SK-N-SH treated with all-trans-retinoic acid at 6 μM for 48 hours (cell line): ENCODE results near the gene PLD2.

Source experiments
- ATAC-seq: fragments of 200-7000 bp; cut with Tn5 transposase; 3 replicates; pipeline ENCODE4 v1.9.1; 2020; ENCODE audit warnings: mild to moderate bottlenecking, moderate library complexity
- ARNTL ChIP-seq: fragments of 450-650 bp; formaldehyde crosslinking; IDR thresholded peaks from 2 replicates; pipeline ENCODE4 v1.5.0; 2020; ENCODE audit warnings: low read depth, mild to moderate bottlenecking, moderate library complexity, borderline replicate concordance
- BACH2 ChIP-seq: fragments of 250-450 bp; sonication (Bioruptor Pico); IDR thresholded peaks from 2 replicates; pipeline ENCODE4 v1.9.0; 2021; ENCODE audit warnings: mild to moderate bottlenecking, borderline replicate concordance
- CREB5 ChIP-seq: fragments of 250-450 bp; sonication (Bioruptor Pico); IDR thresholded peaks from 2 replicates; pipeline ENCODE4 v1.5.1; 2020; ENCODE audit warnings: low read depth, mild to moderate bottlenecking, moderate library complexity
- CSDC2 ChIP-seq: fragments of 250-450 bp; sonication (Bioruptor Pico); IDR thresholded peaks from 2 replicates; pipeline ENCODE4 v1.5.0; 2020; ENCODE audit warnings: mild to moderate bottlenecking, moderate library complexity
- CSRNP3 ChIP-seq: fragments of 250-450 bp; sonication (Bioruptor Pico); IDR thresholded peaks from 2 replicates; pipeline ENCODE4 v1.5.1; 2021; ENCODE audit warnings: mild to moderate bottlenecking, moderate library complexity
- ESRRG ChIP-seq: fragments of 250-450 bp; sonication (Bioruptor Pico); IDR thresholded peaks from 2 replicates; pipeline ENCODE4 v1.6.1; 2021; ENCODE audit warnings: mild to moderate bottlenecking
- GLIS3 ChIP-seq: fragments of 250-450 bp; sonication (Bioruptor Pico); IDR thresholded peaks from 2 replicates; pipeline ENCODE4 v1.5.0; 2020; ENCODE audit warnings: mild to moderate bottlenecking, moderate library complexity
- OSR1 ChIP-seq: fragments of 250-450 bp; sonication (Bioruptor Pico); IDR thresholded peaks from 2 replicates; pipeline ENCODE4 v1.8.0; 2022; ENCODE audit warnings: moderate library complexity, mild to moderate bottlenecking, inconsistent platforms
- PATZ1 ChIP-seq: fragments of 250-450 bp; sonication (Bioruptor Pico); IDR thresholded peaks from 2 replicates; pipeline ENCODE4 v1.8.0; 2020; ENCODE audit warnings: mild to moderate bottlenecking, moderate library complexity, borderline replicate concordance
- PPARA ChIP-seq: fragments of 250-450 bp; sonication (Bioruptor Pico); IDR thresholded peaks from 2 replicates; pipeline ENCODE4 v1.5.0; 2020; ENCODE audit warnings: mild to moderate bottlenecking, borderline replicate concordance
- RARB ChIP-seq: fragments of 250-450 bp; sonication (Bioruptor Pico); IDR thresholded peaks from 2 replicates; pipeline ENCODE4 v1.8.0; 2021; ENCODE audit warnings: mild to moderate bottlenecking, moderate library complexity
- SNAI2 ChIP-seq: fragments of 250-450 bp; sonication (Bioruptor Pico); IDR thresholded peaks from 2 replicates; pipeline ENCODE4 v1.5.0; 2020; ENCODE audit warnings: mild to moderate bottlenecking, moderate library complexity
- TCF4 ChIP-seq: fragments of 250-450 bp; sonication (Bioruptor Pico); IDR thresholded peaks from 2 replicates; pipeline ENCODE4 v1.8.0; 2021; ENCODE audit warnings: mild to moderate bottlenecking, moderate library complexity, borderline replicate concordance
- TOX ChIP-seq: fragments of 250-450 bp; sonication (Bioruptor Pico); IDR thresholded peaks from 2 replicates; pipeline ENCODE4 v1.8.0; 2021; ENCODE audit warnings: mild to moderate bottlenecking, moderate library complexity, borderline replicate concordance
- TSHZ2 ChIP-seq: fragments of 250-450 bp; sonication (Bioruptor Pico); IDR thresholded peaks from 2 replicates; pipeline ENCODE4 v1.5.0; 2020; ENCODE audit warnings: mild to moderate bottlenecking, moderate library complexity
- ZC3H10 ChIP-seq: fragments of 250-450 bp; sonication (Bioruptor Pico); IDR thresholded peaks from 2 replicates; pipeline ENCODE4 v1.5.1; 2021; ENCODE audit warnings: mild to moderate bottlenecking, moderate library complexity
- ZFP3 ChIP-seq: fragments of 250-450 bp; sonication (Bioruptor Pico); IDR thresholded peaks from 2 replicates; pipeline ENCODE4 v1.5.0; 2020; ENCODE audit warnings: mild to moderate bottlenecking, moderate library complexity
- ZNF565 ChIP-seq: fragments of 450-650 bp; formaldehyde crosslinking; conservative IDR thresholded peaks from 2 replicates; pipeline ENCODE4 v1.5.0; 2020; ENCODE audit warnings: low read depth, mild to moderate bottlenecking, moderate library complexity
- ZNF70 ChIP-seq: fragments of 450-650 bp; formaldehyde crosslinking; IDR thresholded peaks from 2 replicates; pipeline ENCODE4 v1.5.0; 2020; ENCODE audit warnings: mild to moderate bottlenecking, moderate library complexity
- ZNF8 ChIP-seq: fragments of 450-650 bp; formaldehyde crosslinking; IDR thresholded peaks from 2 replicates; pipeline ENCODE4 v1.5.0; 2020; ENCODE audit warnings: mild to moderate bottlenecking, moderate library complexity
- TF ChIP-seq, protein P1 (sequence below): fragments of 250-450 bp; sonication (Bioruptor Pico); IDR thresholded peaks from 2 replicates; pipeline ENCODE4 v1.8.0; 2021; ENCODE audit warnings: low read depth, mild to moderate bottlenecking, moderate library complexity, borderline replicate concordance

Gene PLD2

DNA sequence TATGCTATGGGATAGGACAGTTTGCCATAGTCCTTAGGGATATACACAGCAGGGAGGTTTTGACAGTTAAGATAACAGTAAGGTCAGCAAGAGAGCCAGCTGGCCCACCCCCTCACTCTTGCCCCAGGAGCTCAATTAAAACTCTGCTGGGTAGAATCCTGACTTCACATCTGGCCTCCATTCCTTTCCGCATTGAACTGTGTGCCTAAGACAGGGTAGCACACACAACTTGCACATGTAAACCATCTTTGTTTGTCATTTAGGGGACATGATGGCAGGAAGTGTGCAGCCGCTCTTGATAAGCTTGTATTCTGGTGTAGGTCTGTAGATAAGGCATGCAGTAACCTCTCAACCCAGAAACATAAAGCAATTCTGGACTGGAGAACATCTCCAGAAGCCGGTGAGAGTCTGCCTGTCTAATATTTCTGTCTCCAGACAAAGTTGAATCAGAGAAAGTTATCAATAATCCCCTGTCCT lies 31.4 kb downstream of the PLD2 start:
- no peak for TF ChIP-seq ZNF70
- TF ChIP-seq OSR1 (CRISPR knock-in tag): no peak
- no peak for TF ChIP-seq CREB5 (CRISPR knock-in tag)
- no peak for TF ChIP-seq ZNF8 (CRISPR knock-in tag)
- TF ChIP-seq TSHZ2 (CRISPR knock-in tag): no peak
- TF ChIP-seq ZC3H10 (CRISPR knock-in tag): no peak
- no peak for TF ChIP-seq PPARA
- no peak for TF ChIP-seq TOX (CRISPR knock-in tag)
- TF ChIP-seq, all 23 proteins: peak for 0
- no peak for ATAC-seq

GRCh38 chr17:4839221-4839620 lies 32.3 kb downstream of the PLD2 start:
- ATAC-seq: no peak
- TF ChIP-seq TSHZ2 (CRISPR knock-in tag) (no peak), ZNF8 (CRISPR knock-in tag) (no peak)

DNA sequence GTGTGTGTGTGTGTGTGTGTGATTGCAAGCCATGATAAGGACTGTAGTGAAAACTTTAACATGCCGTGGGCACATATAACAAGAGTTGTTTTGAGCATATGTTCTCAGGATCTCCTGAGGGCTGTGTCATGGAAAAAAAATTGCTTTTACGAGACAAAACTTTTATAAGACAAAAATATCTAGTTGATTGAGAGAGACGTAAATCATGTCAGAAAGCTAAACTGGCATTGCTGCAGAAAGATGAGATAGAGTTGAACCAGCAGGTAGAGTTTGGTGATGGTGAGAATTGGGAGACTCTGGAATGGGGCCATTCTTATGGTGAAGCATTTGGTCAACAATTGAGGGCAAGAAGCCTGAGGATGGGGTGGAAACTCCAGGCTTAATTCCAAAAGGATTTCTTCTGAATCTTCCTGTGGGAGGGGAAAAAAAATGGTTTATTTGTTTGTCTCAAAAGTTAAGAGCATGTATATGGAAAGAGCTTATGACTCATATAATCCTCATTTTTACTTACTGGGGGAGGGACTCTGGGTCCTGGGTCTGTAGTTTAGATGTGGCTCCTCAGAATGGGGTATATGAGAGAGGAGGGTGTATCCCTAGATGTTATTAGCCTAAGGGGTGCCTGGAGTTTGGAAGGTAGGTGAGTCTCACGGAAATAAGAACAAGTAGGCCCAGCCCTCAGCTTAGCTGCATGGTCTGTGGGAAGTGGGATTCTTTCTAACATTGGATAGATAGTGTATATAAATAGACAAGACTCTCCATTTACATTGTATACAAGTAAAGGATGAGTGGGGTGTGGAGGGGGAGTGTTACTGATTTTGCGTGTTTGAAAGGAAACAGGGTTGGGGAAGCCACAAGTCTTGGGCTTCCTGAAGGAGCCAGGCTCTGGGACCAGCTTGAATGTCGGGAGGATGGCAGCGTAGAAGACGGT lies 33.3 kb downstream of the PLD2 start:
- no peak for ATAC-seq
- no peak for TF ChIP-seq TCF4 (CRISPR knock-in tag)
- no peak for TF ChIP-seq OSR1 (CRISPR knock-in tag)
- TF ChIP-seq CSDC2 (CRISPR knock-in tag): no peak
- no peak for TF ChIP-seq ZNF565 (CRISPR knock-in tag)
- no peak for TF ChIP-seq TSHZ2 (CRISPR knock-in tag)
- TF ChIP-seq BACH2: no peak
- no peak for TF ChIP-seq SNAI2 (CRISPR knock-in tag)
- TF ChIP-seq PATZ1 (CRISPR knock-in tag): no peak
- TF ChIP-seq CSRNP3 (CRISPR knock-in tag): no peak
- no peak for TF ChIP-seq TOX (CRISPR knock-in tag)
- TF ChIP-seq, protein P1, sequence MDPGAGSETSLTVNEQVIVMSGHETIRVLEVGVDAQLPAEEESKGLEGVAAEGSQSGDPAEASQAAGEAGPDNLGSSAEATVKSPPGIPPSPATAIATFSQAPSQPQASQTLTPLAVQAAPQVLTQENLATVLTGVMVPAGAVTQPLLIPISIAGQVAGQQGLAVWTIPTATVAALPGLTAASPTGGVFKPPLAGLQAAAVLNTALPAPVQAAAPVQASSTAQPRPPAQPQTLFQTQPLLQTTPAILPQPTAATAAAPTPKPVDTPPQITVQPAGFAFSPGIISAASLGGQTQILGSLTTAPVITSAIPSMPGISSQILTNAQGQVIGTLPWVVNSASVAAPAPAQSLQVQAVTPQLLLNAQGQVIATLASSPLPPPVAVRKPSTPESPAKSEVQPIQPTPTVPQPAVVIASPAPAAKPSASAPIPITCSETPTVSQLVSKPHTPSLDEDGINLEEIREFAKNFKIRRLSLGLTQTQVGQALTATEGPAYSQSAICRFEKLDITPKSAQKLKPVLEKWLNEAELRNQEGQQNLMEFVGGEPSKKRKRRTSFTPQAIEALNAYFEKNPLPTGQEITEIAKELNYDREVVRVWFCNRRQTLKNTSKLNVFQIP (CRISPR knock-in tag): no peak
- TF ChIP-seq RARB (CRISPR knock-in tag): no peak
- TF ChIP-seq ZNF70: no peak
- TF ChIP-seq ZFP3: no peak
- no peak for TF ChIP-seq ESRRG (CRISPR knock-in tag)
- TF ChIP-seq PPARA: no peak
- no peak for TF ChIP-seq ARNTL
- no peak for TF ChIP-seq ZNF8 (CRISPR knock-in tag)
- no peak for TF ChIP-seq GLIS3 (CRISPR knock-in tag)
